ENCODE data around the gene NKX1-1.

- TF ChIP-seq, protein P1, sequence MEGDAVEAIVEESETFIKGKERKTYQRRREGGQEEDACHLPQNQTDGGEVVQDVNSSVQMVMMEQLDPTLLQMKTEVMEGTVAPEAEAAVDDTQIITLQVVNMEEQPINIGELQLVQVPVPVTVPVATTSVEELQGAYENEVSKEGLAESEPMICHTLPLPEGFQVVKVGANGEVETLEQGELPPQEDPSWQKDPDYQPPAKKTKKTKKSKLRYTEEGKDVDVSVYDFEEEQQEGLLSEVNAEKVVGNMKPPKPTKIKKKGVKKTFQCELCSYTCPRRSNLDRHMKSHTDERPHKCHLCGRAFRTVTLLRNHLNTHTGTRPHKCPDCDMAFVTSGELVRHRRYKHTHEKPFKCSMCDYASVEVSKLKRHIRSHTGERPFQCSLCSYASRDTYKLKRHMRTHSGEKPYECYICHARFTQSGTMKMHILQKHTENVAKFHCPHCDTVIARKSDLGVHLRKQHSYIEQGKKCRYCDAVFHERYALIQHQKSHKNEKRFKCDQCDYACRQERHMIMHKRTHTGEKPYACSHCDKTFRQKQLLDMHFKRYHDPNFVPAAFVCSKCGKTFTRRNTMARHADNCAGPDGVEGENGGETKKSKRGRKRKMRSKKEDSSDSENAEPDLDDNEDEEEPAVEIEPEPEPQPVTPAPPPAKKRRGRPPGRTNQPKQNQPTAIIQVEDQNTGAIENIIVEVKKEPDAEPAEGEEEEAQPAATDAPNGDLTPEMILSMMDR (IDR thresholded peaks at IDR 0.05): no peak
- no peak for TF ChIP-seq POLR2A (IDR thresholded peaks at IDR 0.05)
These were observed 10.1 kb upstream of the NKX1-1 start for GRCh38 chr4:1416051-1416947.
